VCaP (cell line): Measurements from ENCODE around the gene IGF2BP2.
"Not testable (repeated sequence)": the region's sequence is repeated elsewhere in the genome, so short reads cannot be mapped to it uniquely, and the experiment has no call there.

Source experiments
- H3K27ac ChIP-seq: fragments of 450-650 bp; 2 replicates; pipeline ENCODE4 v1.5.1; 2017
- CTCF ChIP-seq: fragments of 450-650 bp; conservative IDR thresholded peaks from 2 replicates; pipeline ENCODE4 v1.5.1; 2017; ENCODE audit warnings: mild to moderate bottlenecking, moderate library complexity

IGF2BP2 gene

DNA sequence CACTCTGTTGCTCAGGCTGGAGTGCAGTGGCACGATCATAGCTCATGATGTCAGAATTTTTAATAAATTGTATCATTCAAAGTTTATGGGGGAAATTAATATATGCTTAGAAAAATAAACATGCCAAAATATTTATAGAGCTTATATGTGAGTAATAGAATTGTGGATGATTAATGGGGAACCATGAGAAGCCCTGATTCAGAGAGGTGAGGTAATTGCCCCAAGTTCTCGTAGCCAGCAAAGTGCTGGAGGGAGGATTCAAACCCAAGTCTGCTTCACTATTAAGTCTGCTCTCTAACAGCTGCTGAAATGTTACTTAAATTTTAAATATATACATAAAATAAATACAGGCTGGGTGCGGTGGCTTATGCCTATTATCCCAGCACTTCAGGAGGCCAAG is 26.2 kb upstream of the IGF2BP2 start:
- H3K27ac ChIP-seq: no peak overlapping the region
- no peak for TF ChIP-seq CTCF

DNA sequence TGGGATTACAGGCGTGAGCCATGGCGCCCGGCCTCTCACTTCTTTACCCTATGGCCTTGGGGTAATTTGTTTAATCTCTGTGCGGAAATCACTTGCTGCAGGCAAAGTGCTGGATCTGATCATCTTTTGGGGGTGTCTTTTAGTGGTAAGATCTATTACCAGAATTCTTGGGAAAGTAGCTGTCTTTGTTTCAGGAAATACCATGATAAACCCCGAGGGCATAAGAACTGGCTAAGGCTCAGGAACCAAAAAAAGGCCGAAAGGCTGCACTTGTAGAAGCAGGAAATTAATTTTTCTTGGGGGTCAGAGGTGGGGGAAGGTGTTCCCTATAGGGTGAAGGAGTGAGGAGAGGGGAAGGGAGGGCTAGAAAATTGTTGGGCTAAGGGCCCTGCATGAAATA is 22.7 kb upstream of the IGF2BP2 start:
- no peak overlapping the region for H3K27ac ChIP-seq
- TF ChIP-seq CTCF: no peak

DNA sequence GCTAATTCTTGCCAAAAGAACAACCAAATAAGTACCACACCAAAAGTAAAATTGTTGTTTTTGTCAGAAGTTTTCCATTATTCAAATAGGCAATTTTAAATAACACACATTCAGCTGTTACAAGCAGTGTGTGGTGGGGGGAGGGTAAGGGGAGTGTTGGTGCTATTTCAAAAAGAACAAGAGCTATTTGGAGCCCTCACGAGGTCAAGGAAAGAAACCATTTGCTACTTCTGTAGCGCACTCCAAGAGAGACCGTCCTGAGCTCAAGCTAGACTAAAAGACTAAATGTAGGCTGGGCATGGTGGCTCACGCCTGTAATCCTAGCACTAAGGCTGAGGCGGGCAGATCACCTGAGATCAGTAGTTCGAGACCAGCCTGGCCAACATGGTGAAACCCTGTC is 21.2 kb upstream of the IGF2BP2 start:
- no peak overlapping the region for H3K27ac ChIP-seq
- no peak for TF ChIP-seq CTCF

- no peak overlapping the region for H3K27ac ChIP-seq
- TF ChIP-seq CTCF: no peak
These were observed 19.2 kb upstream of the IGF2BP2 start for GRCh38 chr3:185844051-185844450.

DNA sequence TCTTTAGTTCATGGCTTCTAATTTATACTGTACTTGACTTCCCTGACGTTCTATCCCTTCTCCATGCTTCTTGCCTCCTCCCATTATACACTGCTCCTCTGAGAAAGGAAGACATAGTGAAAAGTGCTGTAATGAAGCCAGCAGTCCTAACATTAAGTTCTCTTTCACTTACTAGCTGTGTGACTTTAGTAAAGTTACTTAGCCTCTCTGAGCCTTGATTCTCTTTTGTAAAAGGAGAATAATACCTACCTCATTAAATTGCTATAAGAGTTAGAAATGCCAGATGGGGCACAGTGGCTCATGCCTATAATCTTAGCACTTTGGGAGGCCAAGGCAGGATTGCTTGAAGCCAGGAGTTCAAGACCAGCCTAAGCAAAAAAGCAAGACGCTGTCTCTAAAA is 18.8 kb upstream of the IGF2BP2 start:
- H3K27ac ChIP-seq: no peak overlapping the region
- no peak for TF ChIP-seq CTCF

- no peak overlapping the region for H3K27ac ChIP-seq
- no peak for TF ChIP-seq CTCF
These were observed 18.3 kb upstream of the IGF2BP2 start for GRCh38 chr3:185843126-185843525.

GRCh38 chr3:185842241-185842640 is 17.4 kb upstream of the IGF2BP2 start:
- TF ChIP-seq CTCF: no peak
- no peak overlapping the region for H3K27ac ChIP-seq

DNA sequence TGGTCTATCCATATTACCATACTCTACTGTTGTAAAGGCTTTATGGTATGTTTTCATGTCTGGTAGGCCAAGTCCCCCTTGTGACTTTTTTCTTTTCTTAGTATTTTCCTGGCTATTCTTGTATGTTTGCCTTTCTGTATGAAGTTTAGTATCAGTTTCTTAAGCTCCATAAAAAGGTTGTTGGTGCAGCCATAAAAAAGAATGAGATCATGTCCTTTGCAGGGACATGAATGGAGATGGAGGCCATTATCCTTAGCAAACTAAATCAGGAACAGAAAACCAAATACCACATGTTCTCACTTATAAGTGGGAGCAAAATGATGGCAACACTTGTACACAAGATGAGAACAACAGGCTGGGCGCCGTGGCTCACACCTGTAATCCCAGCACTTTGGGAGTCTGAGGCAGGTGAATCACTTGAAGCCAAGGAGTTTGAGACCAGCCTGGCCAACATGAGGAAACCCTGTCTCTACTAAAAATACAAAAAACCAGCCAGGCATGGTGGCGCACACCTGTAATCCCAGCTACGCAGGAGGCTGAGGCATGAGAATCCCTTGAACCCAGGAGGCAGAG is 13.7 kb upstream of the IGF2BP2 start:
- H3K27ac ChIP-seq: not testable (repeated sequence)
